Testis (tissue), 2 donors: Measurements from ENCODE around the gene ELF1.

Source experiments
- POLR2A ChIP-seq: fragments of 450-650 bp; IDR thresholded peaks from one replicate; pipeline ENCODE4 v1.6.1; 2017; ENCODE audit warnings: antibody characterized with exemption, mild to moderate bottlenecking, moderate library complexity
- TF ChIP-seq, protein P1 (sequence below), 3 experiments: fragments of 450-650 bp in 2 of 3; fragments of 200-600 bp in 1 of 3; sonication (generic) in 1 of 3; IDR thresholded peaks; one replicate each; pipeline ENCODE4 v1.5.1; 2016 to 2019; ENCODE audit warnings: antibody characterized with exemption in 3 of 3, mild to moderate bottlenecking in 2 of 3, moderate library complexity in 1 of 3

GRCh38 chr13:41040584-41041334, 21.6 kb upstream of the ELF1 start:
- TF ChIP-seq POLR2A = no peak
- TF ChIP-seq, protein P1, sequence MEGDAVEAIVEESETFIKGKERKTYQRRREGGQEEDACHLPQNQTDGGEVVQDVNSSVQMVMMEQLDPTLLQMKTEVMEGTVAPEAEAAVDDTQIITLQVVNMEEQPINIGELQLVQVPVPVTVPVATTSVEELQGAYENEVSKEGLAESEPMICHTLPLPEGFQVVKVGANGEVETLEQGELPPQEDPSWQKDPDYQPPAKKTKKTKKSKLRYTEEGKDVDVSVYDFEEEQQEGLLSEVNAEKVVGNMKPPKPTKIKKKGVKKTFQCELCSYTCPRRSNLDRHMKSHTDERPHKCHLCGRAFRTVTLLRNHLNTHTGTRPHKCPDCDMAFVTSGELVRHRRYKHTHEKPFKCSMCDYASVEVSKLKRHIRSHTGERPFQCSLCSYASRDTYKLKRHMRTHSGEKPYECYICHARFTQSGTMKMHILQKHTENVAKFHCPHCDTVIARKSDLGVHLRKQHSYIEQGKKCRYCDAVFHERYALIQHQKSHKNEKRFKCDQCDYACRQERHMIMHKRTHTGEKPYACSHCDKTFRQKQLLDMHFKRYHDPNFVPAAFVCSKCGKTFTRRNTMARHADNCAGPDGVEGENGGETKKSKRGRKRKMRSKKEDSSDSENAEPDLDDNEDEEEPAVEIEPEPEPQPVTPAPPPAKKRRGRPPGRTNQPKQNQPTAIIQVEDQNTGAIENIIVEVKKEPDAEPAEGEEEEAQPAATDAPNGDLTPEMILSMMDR (IDR thresholded peaks at IDR 0.05) = no peak
